Stimulated activated CD8-positive, alpha-beta memory T cell treated with anti-CD3 and anti-CD28 coated beads, Interleukin-7, amount 100 ng/mL, for 24 hours (primary cell): ENCODE measurements around the gene ACTL9.
"Not testable (repeated sequence)": the region's sequence is repeated elsewhere in the genome, so short reads cannot be mapped to it uniquely, and the experiment has no call there.

Experiments
- DNase-seq: peaks from one replicate; pipeline ENCODE4 v3.0.0-alpha.2; 2020; ENCODE audit warnings: low read depth

ACTL9 gene

GRCh38 chr19:8698433-8699063 lies at the start of gene ACTL9:
Gene ACTL9, minus strand, starts transcription at chr19:8698795. Its CDS starts 94 bp downstream, at chr19:8698701.
- no peak for DNase-seq

- DNase-seq, result not testable (repeated sequence)
These were observed 40.9 kb upstream of the ACTL9 start for GRCh38 chr19:8739291-8740065.

- DNase-seq, result no peak
These were observed 39.8 kb upstream of the ACTL9 start for GRCh38 chr19:8738377-8738776.

- no peak for DNase-seq
These were observed 33.0 kb upstream of the ACTL9 start for GRCh38 chr19:8731428-8732169.

GRCh38 chr19:8724276-8724675 lies 25.7 kb upstream of the ACTL9 start:
- no peak for DNase-seq

GRCh38 chr19:8722032-8722431 lies 23.4 kb upstream of the ACTL9 start:
- no peak for DNase-seq

- DNase-seq, result no peak
These were observed 22.7 kb upstream of the ACTL9 start, which contains the start of gene OR2Z1 for GRCh38 chr19:8721334-8721733. Gene OR2Z1, plus strand, starts transcription at chr19:8721634. Its CDS starts 9,395 bp downstream, at chr19:8731029.

GRCh38 chr19:8710337-8710736 lies 11.7 kb upstream of the ACTL9 start:
- DNase-seq, result not testable (repeated sequence)

- no peak for DNase-seq
These were observed 7.1 kb upstream of the ACTL9 start for GRCh38 chr19:8705742-8706141.

- DNase-seq, result not testable (repeated sequence)
These were observed 6.7 kb upstream of the ACTL9 start for GRCh38 chr19:8705304-8705703.

- no peak for DNase-seq
These were observed 4.6 kb upstream of the ACTL9 start for GRCh38 chr19:8703223-8703622.

GRCh38 chr19:8702350-8702749 lies 3.8 kb upstream of the ACTL9 start:
- DNase-seq, result no peak

- DNase-seq, result no peak
These were observed 2.4 kb upstream of the ACTL9 start for GRCh38 chr19:8700956-8701355.

- DNase-seq, result no peak
These were observed 1.3 kb upstream of the ACTL9 start for GRCh38 chr19:8699908-8700307.

- DNase-seq, result no peak
These were observed 743 bp downstream of the ACTL9 start for GRCh38 chr19:8697671-8698432.

- no peak for DNase-seq
These were observed 1.6 kb downstream of the ACTL9 start for GRCh38 chr19:8696993-8697392.

- no peak for DNase-seq
These were observed 2.7 kb downstream of the ACTL9 start for GRCh38 chr19:8695911-8696310.

GRCh38 chr19:8695501-8695900 lies 3.1 kb downstream of the ACTL9 start:
- no peak for DNase-seq

GRCh38 chr19:8690753-8691539 lies 7.6 kb downstream of the ACTL9 start:
- no peak for DNase-seq

GRCh38 chr19:8688930-8689329 lies 9.7 kb downstream of the ACTL9 start:
- no peak for DNase-seq

GRCh38 chr19:8686549-8686948 lies 12.0 kb downstream of the ACTL9 start:
- DNase-seq, result no peak
